ENCODE results near the gene TMPRSS3. TPM values are rescaled to one million over a fixed set of nuclear protein-coding genes. Genes with fewer than 3 reads are reported as not detected.

TMPRSS3 gene
- 100 to 1,000 TPM in 1 of 2 donors, 10 to 100 TPM in 1; 24.0 to 163 TPM for total RNA-seq

GRCh38 chr21:42395905-42396651 lies at the start of gene TMPRSS3:
Gene TMPRSS3 (minus strand): TSS chr21:42396052. CDS start chr21:42395417, 635 bp downstream.
- peaks cover 45% of the 10 kb centered on the region for H3K4me1 Mint-ChIP-seq
- H3K27ac Mint-ChIP-seq, result peak within 1 kb of the TSS; percentile 56
- H3K27me3 Mint-ChIP-seq, result no peaks in the 10 kb centered on the region
- peak within 1 kb of the TSS; percentile 74 for H3K4me3 Mint-ChIP-seq
- H3K36me3 Mint-ChIP-seq (ENCODE audit: low read depth), result peaks cover 64% of the 10 kb centered on the region
- peak; percentile 25 for ATAC-seq (replicated peaks)
- no peaks in the 10 kb centered on the region for H3K9me3 Mint-ChIP-seq

- H3K4me1 Mint-ChIP-seq, result peaks cover 37% of the 10 kb centered on the region
- ATAC-seq (replicated peaks), result no peak
Measured at GRCh38 chr21:42445311-42445710, 49.5 kb upstream of the TMPRSS3 start.

GRCh38 chr21:42444745-42445059 lies 48.9 kb upstream of the TMPRSS3 start:
- Mint-ChIP-seq H3K4me1 (peaks cover 38% of the 10 kb centered on the region), H3K36me3 (ENCODE audit: low read depth) (peaks cover 86% of the 10 kb centered on the region), H3K27me3 (no peaks in the 10 kb centered on the region), H3K4me3 (no peak overlapping the region), H3K9me3 (peaks cover 2% of the 10 kb centered on the region), H3K27ac (no peak overlapping the region)
- no peak for ATAC-seq (replicated peaks)

More at GRCh38 chr21:42445311-42445710, 49.5 kb upstream of the TMPRSS3 start:
- H3K9me3 Mint-ChIP-seq, result no peaks in the 10 kb centered on the region
- H3K36me3 Mint-ChIP-seq (ENCODE audit: low read depth), result peaks cover 80% of the 10 kb centered on the region
- no peak overlapping the region for H3K4me3 Mint-ChIP-seq
- peak overlapping the region; percentile 41 for H3K27ac Mint-ChIP-seq
- no peaks in the 10 kb centered on the region for H3K27me3 Mint-ChIP-seq

GRCh38 chr21:42443876-42444744 lies 48.3 kb upstream of the TMPRSS3 start:
- Mint-ChIP-seq H3K27ac (peak overlapping the region; percentile 77), H3K4me3 (no peak overlapping the region), H3K4me1 (peaks cover 42% of the 10 kb centered on the region), H3K36me3 (ENCODE audit: low read depth) (peaks cover 92% of the 10 kb centered on the region), H3K27me3 (no peaks in the 10 kb centered on the region), H3K9me3 (peaks cover 3% of the 10 kb centered on the region)
- no peak for ATAC-seq (replicated peaks)

GRCh38 chr21:42443181-42443785 lies 47.4 kb upstream of the TMPRSS3 start:
- Mint-ChIP-seq H3K4me3 (no peak overlapping the region), H3K4me1 (peaks cover 39% of the 10 kb centered on the region), H3K9me3 (peaks cover 3% of the 10 kb centered on the region), H3K27me3 (no peaks in the 10 kb centered on the region), H3K27ac (peak overlapping the region; percentile 77), H3K36me3 (ENCODE audit: low read depth) (peaks cover 97% of the 10 kb centered on the region)
- ATAC-seq (replicated peaks), result no peak

- Mint-ChIP-seq H3K4me1 (peaks cover 35% of the 10 kb centered on the region), H3K36me3 (ENCODE audit: low read depth) (peaks cover 97% of the 10 kb centered on the region), H3K4me3 (no peak overlapping the region), H3K27ac (peak overlapping the region; percentile 95), H3K27me3 (no peaks in the 10 kb centered on the region), H3K9me3 (peaks cover 3% of the 10 kb centered on the region)
- no peak for ATAC-seq (replicated peaks)
Measured at GRCh38 chr21:42441963-42442362, 46.1 kb upstream of the TMPRSS3 start.

GRCh38 chr21:42440187-42440792 lies 44.4 kb upstream of the TMPRSS3 start:
- H3K9me3 Mint-ChIP-seq, result peaks cover 3% of the 10 kb centered on the region
- peaks cover 32% of the 10 kb centered on the region for H3K4me1 Mint-ChIP-seq
- H3K27ac Mint-ChIP-seq, result peak overlapping the region; percentile 95
- H3K36me3 Mint-ChIP-seq (ENCODE audit: low read depth), result peaks cover 97% of the 10 kb centered on the region
- H3K27me3 Mint-ChIP-seq, result no peaks in the 10 kb centered on the region
- peak; percentile 88 for ATAC-seq (replicated peaks)
- peak overlapping the region; percentile 54 for H3K4me3 Mint-ChIP-seq

GRCh38 chr21:42439284-42440186 lies 43.7 kb upstream of the TMPRSS3 start:
- peak; percentile 80 for ATAC-seq (replicated peaks)
- H3K4me3 Mint-ChIP-seq, result peak overlapping the region; percentile 54
- peaks cover 3% of the 10 kb centered on the region for H3K9me3 Mint-ChIP-seq
- H3K27me3 Mint-ChIP-seq, result no peaks in the 10 kb centered on the region
- peak overlapping the region; percentile 95 for H3K27ac Mint-ChIP-seq
- H3K4me1 Mint-ChIP-seq, result peaks cover 40% of the 10 kb centered on the region
- peaks cover 97% of the 10 kb centered on the region for H3K36me3 Mint-ChIP-seq (ENCODE audit: low read depth)

- Mint-ChIP-seq H3K9me3 (peaks cover 3% of the 10 kb centered on the region), H3K4me1 (peaks cover 46% of the 10 kb centered on the region), H3K36me3 (ENCODE audit: low read depth) (peaks cover 100% of the 10 kb centered on the region), H3K4me3 (peak overlapping the region; percentile 54), H3K27me3 (no peaks in the 10 kb centered on the region), H3K27ac (peak overlapping the region; percentile 95)
- no peak for ATAC-seq (replicated peaks)
Measured at GRCh38 chr21:42438316-42439205, 42.7 kb upstream of the TMPRSS3 start.

- Mint-ChIP-seq H3K36me3 (ENCODE audit: low read depth) (peaks cover 100% of the 10 kb centered on the region), H3K4me3 (no peak overlapping the region), H3K9me3 (peaks cover 3% of the 10 kb centered on the region), H3K27me3 (no peaks in the 10 kb centered on the region), H3K4me1 (peaks cover 47% of the 10 kb centered on the region), H3K27ac (peak overlapping the region; percentile 95)
- ATAC-seq (replicated peaks), result no peak
Measured at GRCh38 chr21:42437786-42438185, 41.9 kb upstream of the TMPRSS3 start.

GRCh38 chr21:42436914-42437313 lies 41.1 kb upstream of the TMPRSS3 start:
- no peak overlapping the region for H3K4me3 Mint-ChIP-seq
- H3K4me1 Mint-ChIP-seq, result peaks cover 51% of the 10 kb centered on the region
- H3K36me3 Mint-ChIP-seq (ENCODE audit: low read depth), result peaks cover 100% of the 10 kb centered on the region
- H3K27ac Mint-ChIP-seq, result no peak overlapping the region
- ATAC-seq (replicated peaks), result no peak
- H3K27me3 Mint-ChIP-seq, result no peaks in the 10 kb centered on the region
- peaks cover 3% of the 10 kb centered on the region for H3K9me3 Mint-ChIP-seq

- Mint-ChIP-seq H3K27ac (peak overlapping the region; percentile 44), H3K9me3 (peaks cover 3% of the 10 kb centered on the region), H3K36me3 (ENCODE audit: low read depth) (peaks cover 98% of the 10 kb centered on the region), H3K4me3 (no peak overlapping the region), H3K4me1 (peaks cover 46% of the 10 kb centered on the region), H3K27me3 (no peaks in the 10 kb centered on the region)
- no peak for ATAC-seq (replicated peaks)
Measured at GRCh38 chr21:42435833-42436232, 40.0 kb upstream of the TMPRSS3 start.

GRCh38 chr21:42435401-42435800 lies 39.5 kb upstream of the TMPRSS3 start:
- no peak for ATAC-seq (replicated peaks)
- Mint-ChIP-seq H3K27me3 (no peaks in the 10 kb centered on the region), H3K27ac (peak overlapping the region; percentile 44), H3K36me3 (ENCODE audit: low read depth) (peaks cover 94% of the 10 kb centered on the region), H3K4me3 (no peak overlapping the region), H3K9me3 (peaks cover 3% of the 10 kb centered on the region), H3K4me1 (peaks cover 42% of the 10 kb centered on the region)

All from activated T-helper 17 cell treated with anti-CD3 and anti-CD28 coated beads, Interleukin-2, amount 50 U/mL, for 72 hours (primary cell).